TTC549 (cell line): ENCODE data around the gene LAMB1.
"Not testable (repeated sequence)": the region's sequence is repeated elsewhere in the genome, so short reads cannot be mapped to it uniquely, and the experiment has no call there.

Source experiments
- FAIRE-seq: peaks from 2 replicates; lab custom pipeline; 2012; peaks lifted over from hg19 to GRCh38; lab: Jason Lieb, UNC

The LAMB1 gene

DNA sequence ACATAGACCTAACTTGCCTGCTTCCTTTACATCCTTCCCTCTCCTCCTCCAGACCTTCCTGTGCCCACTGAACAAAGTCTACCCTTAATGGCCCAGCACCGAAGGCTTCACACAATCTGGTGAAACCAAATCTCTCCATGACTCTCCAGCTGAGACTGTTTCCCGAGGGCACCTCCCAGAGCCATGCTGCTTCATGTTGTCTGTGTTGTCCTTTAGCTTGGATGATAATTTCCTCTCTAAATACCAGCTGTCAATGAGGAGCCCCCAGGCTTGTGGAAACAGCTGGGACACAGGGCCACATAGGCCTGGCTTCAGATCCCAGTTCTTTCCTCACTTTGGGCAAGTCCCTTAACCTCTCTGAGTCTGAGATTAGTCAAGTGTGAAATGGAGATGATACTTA, 57.6 kb downstream of the LAMB1 start:
- FAIRE-seq: no peak

DNA sequence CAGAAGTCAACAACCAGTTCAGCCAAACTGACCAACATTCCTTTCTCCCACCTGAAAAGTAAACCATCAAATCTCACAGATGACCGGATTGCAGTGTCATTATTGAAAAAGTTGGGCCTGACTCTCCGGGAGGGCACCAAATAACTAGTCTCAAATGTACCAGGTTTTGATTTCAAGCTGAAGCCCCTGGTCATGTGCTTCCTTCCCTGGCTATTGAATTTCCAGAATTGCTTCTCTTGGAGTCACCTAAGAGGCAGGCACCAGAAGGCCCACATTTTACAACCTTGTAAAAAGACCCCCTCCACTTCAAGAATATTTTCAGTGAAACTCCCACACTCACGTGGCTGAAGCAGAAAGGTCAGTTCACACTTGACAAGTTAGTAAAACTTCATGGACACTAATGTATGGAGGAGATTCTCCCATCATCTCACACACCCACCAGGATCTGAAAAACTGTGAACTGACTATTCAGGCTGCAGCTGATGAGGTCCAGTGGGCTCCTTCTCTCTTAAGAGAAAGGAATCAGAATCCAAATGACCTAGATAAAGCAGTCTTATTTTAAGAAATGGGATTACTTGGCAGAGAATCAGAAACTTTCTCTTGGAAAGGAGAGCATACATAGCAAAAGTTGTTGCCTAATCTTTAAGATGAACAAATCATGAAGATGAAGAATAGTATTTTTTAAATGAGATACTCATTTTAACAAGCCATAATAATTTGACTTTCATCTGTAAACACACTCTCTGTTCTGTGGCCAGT, 58.4 kb downstream of the LAMB1 start:
- FAIRE-seq: no peak

DNA sequence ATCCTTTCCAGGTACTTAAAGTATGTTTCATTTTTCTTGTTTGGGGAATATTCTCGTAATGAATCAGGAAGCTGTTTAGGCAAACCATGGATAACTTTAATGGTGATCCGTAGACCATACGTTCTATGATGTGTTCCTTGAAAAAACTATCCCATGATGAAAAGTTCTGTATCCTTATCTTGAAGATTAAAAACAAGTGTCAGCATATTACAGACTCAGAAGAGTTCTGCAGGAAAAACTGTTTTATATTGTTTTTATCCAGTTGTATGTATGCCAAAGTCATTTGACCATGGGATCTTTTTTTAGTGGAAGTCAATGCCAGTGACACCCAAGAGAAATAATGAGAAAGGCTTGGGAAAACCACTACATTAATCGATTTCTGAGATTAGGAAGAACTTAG, 59.9 kb downstream of the LAMB1 start:
- no peak for FAIRE-seq

DNA sequence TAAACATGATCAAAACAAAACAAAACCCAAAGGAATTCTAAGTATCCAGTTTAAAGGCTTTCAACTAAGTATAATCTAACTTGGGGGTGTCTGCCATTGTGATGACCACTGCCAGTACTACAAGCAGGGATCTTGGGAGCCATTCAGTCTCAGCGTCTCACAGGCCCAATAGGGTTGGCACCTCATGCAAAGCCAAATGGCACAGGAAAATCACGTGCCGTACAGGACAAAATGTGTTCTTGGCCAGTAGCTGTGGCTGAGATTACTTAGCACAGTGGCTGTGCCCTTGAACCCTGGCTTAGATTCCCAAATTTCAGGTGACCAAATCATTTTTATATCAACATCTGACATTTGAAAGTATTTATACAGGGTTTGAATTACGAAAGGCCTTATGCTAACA, 62.0 kb downstream of the LAMB1 start:
- FAIRE-seq: no peak

DNA sequence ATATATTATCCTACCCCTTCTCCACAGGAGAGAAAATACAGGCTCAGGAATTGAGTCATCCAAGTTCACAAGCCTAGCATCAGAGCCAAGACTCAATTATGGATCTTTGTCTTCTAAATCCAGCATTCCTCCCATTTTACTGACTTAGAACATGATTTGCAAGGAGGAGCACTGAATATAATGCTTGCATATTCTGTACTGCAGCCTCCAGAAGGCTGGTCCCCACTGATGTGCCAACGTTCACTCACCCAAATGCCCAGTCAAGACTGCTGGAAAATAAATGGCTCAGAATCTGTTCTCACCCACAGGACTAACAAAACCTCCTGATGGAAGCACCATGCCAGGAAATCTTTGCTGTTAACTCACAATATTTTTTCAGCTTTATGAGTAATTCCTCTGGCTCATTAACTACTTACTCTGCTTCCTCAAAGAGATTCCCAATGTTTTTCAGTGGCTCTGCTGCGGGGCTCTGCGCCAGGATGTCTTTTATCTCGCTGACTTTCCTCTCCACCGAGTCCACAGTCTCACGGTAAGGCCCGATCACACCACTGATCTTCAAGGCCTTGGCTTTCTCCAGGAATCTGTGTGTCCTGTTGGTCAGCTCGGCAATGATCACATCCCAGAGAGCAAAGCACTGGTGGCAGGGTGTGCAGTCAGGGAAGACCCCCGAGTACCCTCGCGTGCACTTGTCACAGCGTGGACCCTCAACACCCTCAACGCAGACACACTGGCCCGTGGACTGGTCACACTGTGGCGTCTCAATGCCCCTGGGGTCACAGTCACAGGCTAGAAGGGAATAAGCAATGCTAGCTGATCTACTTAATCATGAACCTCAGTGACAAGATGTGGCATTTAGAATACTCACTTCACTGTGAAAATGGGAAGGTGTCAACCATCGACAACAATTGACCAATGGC, 63.1 kb downstream of the LAMB1 start:
- no peak for FAIRE-seq

DNA sequence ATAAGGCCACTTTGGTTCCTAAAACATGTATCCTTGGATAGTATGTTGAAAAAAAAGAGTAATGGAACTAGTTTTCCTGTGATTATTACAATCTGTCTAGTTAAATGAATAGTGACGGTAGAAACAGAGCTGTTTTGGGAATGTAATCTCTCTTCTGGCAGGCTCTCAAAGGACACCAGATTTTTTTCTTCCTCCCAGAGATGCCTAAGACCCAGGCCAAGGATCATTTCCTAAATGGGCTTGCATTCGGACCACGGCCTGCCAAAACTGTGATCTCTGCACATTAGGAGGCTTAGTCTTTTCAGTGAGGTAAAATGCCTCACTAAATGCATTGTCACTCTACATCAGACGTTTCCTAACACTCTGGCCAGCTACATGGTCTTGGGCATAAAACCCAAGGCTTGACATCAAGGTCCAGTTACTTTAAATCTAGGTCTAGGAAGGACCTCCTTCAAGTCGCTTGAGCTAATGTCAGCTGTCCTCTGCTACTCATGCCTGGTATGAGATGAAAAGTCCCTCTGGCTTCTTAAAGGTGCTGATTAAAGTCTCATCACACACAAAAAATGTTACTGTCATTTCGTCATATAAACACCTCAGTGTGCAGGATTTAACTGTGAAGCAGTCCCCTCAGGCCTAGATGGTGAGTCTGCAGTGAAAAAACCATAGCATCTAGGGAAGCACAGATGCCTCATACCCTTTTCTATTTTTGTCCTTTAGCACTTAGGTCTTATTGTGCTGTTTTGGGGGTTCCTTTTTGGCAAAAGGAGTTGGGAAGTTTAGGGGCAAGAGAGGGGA, 64.3 kb downstream of the LAMB1 start:
- no peak for FAIRE-seq

DNA sequence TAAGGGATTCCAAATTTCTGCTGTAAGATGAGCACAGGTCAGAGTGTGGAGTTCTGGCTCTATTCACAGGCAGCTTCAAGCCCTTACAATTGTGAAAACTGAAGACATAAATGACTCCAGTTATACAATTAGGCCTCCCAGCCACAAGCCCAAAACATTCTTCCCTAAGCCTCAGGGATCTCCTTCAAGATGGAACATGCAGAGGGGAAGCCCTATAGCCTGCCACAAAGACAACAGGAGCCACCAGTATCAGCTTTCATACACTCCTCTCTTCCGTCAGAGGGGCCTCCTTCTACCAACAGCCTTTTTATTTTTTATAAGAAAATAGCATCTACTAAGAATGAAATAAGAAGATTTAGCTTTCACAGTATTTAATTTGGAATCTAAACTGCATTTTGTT, 65.4 kb downstream of the LAMB1 start:
- no peak for FAIRE-seq

DNA sequence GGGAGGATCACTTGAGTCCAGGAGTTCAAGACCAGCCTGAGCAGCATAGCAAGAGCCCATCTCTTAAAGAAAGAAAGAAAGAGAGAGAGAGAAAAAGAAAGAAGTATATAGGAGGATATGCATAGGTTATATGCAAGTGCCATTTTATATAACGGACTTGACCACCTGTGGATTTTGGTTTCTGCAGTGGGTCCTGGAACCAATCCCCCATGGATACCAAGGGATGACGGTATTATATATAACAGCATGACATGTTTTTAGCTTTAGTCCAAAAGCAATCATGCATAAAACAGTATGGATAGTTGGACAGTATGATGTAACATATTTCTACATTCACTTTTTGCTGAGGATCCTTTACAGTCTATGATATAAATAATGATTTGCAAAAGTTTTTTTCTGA, 66.6 kb downstream of the LAMB1 start:
- FAIRE-seq: no peak

DNA sequence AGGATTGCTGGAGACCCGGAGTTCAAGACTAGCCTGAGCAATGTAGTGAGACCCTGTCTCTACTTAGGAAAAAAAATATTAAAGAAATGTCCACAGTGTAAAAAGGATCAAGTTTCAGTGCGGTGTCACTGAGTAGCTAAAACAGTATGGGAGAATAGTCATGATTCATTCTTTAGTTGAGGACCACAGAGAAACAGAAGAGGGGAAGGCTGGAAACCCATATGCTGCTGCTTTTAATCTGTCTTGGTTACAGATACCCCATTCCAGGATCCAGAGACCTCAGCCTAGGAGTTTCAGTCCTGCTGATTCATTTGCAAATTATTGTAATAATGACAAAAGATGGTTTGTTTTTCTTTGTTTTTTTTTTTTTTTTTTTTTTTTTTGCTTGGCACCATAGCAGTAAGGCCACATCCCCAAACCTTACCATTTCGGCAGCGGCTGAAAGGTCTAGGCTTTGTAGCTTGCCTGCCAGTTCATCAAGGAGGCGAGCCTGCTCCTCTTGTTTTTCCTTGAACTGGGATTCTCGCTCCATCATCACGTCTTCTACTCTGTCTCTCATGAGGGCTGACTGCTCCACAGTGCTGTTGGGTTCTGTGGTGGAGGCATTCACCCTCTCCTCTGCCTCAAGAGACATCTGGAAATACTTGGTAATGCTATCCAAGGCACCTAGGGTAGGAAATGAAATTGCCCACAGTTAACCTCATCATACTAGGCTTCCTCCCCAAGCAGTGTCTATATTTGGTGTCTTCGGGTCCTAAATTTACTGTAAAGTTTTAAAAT, 67.8 kb downstream of the LAMB1 start:
- FAIRE-seq: no peak

DNA sequence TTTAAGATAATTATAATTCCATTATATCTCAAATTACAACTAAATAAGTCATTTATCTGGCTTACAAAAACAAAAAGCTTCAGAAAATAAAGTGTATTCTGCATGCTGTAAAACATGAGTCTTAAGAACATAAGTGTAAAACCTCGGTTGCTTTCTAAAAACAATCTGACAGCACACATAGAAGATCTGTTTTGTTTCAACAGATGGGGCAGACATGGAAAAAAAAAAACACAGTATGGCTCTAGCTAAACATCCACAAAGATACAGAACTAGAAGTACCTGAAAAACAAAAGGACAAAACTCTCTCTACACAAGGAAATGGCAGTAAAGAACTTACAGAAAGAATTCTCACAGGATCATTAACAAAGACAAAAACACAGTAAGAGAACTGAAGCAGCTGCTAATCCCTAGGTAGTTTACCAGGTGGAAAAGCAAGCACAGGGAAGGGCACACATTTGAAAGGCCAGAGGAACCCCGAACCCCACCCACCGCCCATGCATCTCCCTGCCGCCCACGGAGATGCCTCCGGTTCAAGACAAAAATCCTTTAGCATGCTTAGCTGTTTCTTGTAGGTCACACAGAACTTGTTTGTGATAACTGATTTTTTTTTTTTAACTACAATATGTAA, 69.5 kb downstream of the LAMB1 start:
- no peak for FAIRE-seq

DNA sequence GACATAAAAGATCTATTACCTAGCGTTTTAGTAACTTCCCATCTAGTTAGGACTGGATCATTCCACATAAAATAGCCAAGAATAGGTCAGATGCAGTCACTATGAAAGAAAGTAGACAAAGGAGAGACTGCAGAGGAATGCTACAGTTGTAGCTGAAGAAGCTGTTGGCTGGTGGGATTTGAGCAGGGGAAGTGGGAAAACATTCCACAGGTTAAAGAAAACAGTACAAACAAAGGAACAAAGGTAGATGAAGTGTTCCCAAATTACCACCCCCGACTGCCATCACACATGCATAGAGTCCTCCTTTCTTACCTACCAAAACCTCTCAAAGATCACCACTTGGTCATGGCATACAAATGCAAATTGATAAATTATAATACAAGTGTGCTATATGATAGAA, 70.2 kb downstream of the LAMB1 start:
- FAIRE-seq: no peak

DNA sequence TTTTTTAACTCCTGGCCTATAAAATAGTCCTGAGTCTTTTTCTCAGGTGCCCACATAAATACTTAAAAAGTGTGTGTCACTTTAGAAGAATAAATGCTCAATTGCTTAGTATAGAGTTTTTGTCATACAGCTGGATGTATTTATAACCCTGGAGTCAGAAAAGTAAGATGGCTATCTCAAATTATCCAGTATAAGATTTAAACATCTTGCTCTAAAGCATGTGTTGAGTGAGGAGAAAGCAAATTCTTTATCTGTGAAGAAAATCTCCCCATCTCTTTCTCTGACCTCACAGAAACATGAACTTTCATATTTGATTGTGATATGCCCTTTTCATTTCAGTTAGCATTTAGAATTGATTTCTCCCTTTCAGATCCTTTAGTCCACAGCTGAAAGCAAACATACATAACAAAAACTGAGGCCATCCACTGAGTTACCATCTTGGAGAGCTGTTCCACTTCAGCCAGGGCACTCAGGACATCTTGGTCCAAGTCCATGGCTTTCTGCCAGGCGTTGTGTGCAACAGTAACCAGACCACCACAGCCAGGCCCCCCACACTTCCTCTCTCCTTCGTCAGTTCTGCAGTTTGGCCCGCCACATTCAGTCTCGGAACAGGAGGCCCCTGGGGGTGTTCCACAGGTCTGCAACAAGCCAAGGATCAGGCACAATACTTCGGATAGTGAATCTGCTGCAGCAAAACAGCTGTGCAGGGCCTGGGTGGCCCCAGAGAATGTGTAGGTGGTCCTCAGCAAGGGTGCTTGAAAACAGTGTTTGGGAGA, 71.0 kb downstream of the LAMB1 start:
- no peak for FAIRE-seq

DNA sequence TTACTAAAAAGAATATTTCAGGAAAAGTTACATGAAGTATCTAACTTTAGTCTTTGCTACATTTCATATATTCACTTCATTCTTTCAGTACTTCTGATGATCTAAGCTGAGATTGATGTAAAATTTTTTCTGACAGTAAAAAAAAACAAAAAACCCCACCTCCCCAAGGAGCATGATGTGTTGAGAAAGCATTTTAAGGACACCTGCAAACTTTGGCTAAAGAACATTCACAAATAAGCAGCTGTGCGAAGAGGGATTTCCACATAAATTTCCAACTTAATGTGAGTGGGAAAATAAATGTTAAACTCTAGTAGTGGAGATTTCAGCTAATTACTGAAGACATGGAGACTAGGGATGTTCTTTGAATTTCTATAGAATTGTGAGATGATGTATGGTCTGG, 76.5 kb downstream of the LAMB1 start:
- FAIRE-seq: no peak

DNA sequence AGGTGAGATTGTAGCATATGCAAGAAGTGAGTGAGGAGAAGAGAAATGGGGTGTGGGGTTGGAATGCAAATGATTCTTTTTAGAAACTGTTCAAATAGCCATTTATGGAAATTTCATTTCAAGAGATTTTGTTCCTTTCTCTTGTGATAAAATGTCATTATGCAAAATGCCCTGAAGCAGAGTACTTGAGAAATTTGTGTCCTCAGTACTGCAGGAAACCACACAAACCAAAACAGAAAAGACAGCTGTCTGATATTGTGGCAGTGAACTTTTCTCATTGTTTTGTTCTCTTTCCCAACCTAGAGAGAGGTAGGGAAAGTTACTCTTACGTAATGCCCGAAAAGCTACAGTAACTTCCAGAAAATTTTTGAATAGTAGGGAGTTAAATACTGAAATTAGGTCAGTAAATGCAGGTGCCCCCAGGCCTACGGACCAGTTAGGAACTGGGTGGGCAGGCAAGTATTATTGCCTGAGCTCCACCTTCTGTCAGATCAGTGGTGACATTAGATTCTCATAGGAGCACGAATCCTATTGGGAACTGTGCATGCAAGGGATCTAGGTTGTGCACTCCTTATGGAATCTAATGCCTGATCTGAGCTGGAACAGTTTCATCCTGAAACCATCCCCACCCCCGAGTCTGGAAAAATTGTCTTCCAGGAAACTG, 78.0 kb downstream of the LAMB1 start:
- no peak for FAIRE-seq

DNA sequence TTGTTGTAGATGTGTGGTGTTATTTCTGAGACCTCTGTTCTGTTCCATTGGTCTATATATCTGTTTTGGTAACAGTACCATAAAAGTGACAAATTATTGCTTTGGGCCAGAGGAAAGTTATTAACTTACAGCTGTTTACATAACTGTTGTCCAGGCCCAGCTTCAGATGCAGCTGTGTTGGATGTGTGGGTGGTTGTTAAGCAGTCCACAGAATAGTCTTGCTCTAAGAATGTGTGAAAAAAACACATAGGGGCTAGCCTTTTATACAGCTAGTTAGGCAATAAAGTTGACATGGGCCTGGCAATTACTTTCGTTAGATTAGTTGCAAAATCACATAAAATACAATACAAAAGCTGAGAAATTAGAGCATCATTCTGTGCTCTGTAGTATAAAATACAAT, 80.1 kb downstream of the LAMB1 start:
- no peak for FAIRE-seq

DNA sequence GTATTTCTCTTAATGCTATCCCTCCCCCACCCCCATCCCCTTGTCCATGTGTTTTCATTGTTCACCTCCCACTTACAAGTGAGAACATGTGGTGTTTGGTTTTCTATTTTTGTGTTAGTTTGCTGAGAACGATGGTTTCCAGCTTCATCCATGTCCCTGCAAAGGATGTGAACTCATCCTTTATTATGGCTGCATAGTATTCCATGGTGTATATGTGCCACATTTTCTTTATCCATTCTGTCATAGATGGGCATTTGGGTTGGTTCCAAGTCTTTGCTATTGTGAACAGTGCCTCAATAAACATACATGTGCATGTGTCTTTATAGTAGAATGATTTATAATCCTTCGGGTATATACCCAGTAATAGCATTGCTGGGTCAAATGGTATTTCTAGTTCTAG, 81.1 kb downstream of the LAMB1 start:
- FAIRE-seq: not testable (repeated sequence)

DNA sequence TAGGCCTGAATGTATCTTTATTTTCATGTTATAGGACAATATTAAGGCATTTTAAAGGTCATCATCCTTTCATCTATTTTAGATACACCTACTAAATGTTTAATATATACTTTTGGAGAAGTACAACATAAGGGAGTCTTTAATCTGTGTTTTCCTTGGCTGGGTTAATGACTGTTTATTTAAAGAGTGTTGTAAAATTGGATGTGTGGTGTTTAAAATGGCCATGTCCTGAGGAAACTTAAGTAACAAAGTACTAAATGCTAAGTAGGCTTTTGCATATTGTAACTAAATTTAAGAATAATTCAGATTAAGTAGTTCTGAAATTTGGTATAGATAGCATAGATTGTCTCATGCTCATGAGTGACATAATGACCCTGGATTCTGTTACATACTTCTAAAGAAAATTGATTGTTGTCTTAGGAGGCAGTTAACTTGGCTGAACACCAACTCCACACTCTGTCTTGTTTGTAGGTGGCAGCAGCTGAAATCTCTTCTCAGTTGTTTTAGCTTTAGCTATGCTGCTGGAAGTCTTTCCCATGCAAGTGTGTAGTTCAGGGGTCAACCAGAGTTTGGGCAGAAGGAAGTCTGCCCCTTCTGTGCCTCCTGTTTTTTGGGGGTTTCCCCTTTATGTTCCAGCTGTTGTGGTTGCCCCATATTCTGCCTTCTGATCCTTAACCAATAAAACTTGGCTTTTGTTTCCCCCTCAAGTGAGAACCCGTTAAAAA, 82.8 kb downstream of the LAMB1 start:
- no peak for FAIRE-seq

DNA sequence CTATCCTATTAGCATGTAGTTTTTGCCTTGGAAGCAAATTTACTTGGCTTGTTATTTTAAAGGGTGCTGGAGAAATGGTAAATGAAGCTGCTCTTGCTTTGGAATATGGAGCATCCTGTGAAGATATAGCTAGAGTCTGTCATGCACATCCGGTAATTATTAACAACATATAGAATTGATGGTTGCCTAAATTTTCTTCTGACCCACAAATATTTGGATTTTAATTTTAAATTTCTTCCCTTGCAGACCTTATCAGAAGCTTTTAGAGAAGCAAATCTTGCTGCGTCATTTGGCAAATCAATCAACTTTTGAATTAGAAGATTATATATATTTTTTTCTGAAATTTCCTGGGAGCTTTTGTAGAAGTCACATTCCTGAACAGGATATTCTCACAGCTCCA, 84.0 kb downstream of the LAMB1 start:
- FAIRE-seq: no peak
